H1 (cell line): ENCODE results near the gene ATP2B1. TPM values are rescaled to one million over a fixed set of nuclear protein-coding genes. Genes with fewer than 3 reads are reported as not detected.
A peak's percentile ranks its signal among the peaks of the same experiment; 100 is the strongest.

Experiments used
- CTCF ChIA-PET: fragments of 300-600 bp; sonication (Branson Sonifier 250); formaldehyde crosslinking; loops from one replicate; lab custom pipeline; 2021; ENCODE audit not compliant: partially characterized antibody; lab: Charles Lee
- POLR2A ChIA-PET: fragments of 300-600 bp; sonication (Branson Sonifier 250); formaldehyde crosslinking; loops from one replicate; lab custom pipeline; 2021; ENCODE audit warnings: inconsistent platforms; ENCODE audit not compliant: partially characterized antibody; lab: Charles Lee
- DNase-seq, 2 experiments: peaks; one replicate each; pipeline versions ENCODE4 v3.0.0 to v3.0.0-alpha.2; 2010 to 2022; ENCODE audit warnings: low spot score in 2 of 2, low read depth in 1 of 2, mixed read lengths in 1 of 2
- FAIRE-seq: peaks from 2 replicates; lab custom pipeline; 2011; peaks lifted over from hg19 to GRCh38; lab: Jason Lieb, UNC
- H2AFZ ChIP-seq: 2 replicates; pipeline ENCODE4 v1.8.1; 2012; ENCODE audit warnings: low read length, inconsistent platforms
- H2AK5ac ChIP-seq: 2 replicates; pipeline ENCODE4 v1.6.1; 2013; ENCODE audit warnings: low read depth, low read length
- H2BK120ac ChIP-seq: replicated peaks from 2 replicates; pipeline ENCODE3; 2013; ENCODE audit warnings: low read depth, low read length, inconsistent platforms
- H2BK12ac ChIP-seq: 2 replicates; pipeline ENCODE4 v1.6.1; 2013; ENCODE audit warnings: low read depth, low read length
- H2BK15ac ChIP-seq: 2 replicates; pipeline ENCODE4 v1.6.1; 2013; ENCODE audit warnings: low read length
- H2BK20ac ChIP-seq: 2 replicates; pipeline ENCODE4 v1.6.1; 2013; ENCODE audit warnings: low read length
- H2BK5ac ChIP-seq: 2 replicates; pipeline ENCODE4 v1.6.1; 2013; ENCODE audit warnings: low read depth, low read length
- H3K14ac ChIP-seq: 2 replicates; pipeline ENCODE4 v1.6.1; 2013; ENCODE audit warnings: inconsistent platforms; ENCODE audit not compliant: insufficient read length
- H3K18ac ChIP-seq: 2 replicates; pipeline ENCODE4 v1.6.1; 2013; ENCODE audit warnings: low read length; ENCODE audit errors: extremely low read depth
- H3K23ac ChIP-seq: 2 replicates; pipeline ENCODE4 v1.6.1; 2013; ENCODE audit warnings: inconsistent platforms; ENCODE audit not compliant: insufficient read length
- H3K23me2 ChIP-seq: 2 replicates; pipeline ENCODE4 v1.6.1; 2013; ENCODE audit warnings: low read depth, low read length
- H3K27ac ChIP-seq: 2 replicates; pipeline ENCODE4 v1.6.1; 2011; ENCODE audit warnings: low read depth, low read length, inconsistent platforms
- H3K27me3 ChIP-seq, 4 experiments: replicated peaks in 1 of 4; 1 replicate in 1 of 4; 2 replicates in 3 of 4; pipeline versions ENCODE4 v1.6.1 to v1.8.1; 2011 to 2013; ENCODE audit warnings: low read length in 3 of 4, mild to moderate bottlenecking in 3 of 4, inconsistent platforms in 2 of 4, mixed read lengths in 2 of 4, moderate library complexity in 1 of 4; ENCODE audit not compliant: control insufficient read depth in 3 of 4, insufficient read depth in 3 of 4; ENCODE audit errors: extremely low read depth in 1 of 4
- H3K36me3 ChIP-seq, 4 experiments: 2 replicates each; pipeline versions ENCODE4 v1.6.1 to v1.8.1; 2011 to 2013; ENCODE audit warnings: mild to moderate bottlenecking in 4 of 4, low read length in 3 of 4, moderate library complexity in 2 of 4, control low read depth in 1 of 4, inconsistent platforms in 1 of 4; ENCODE audit not compliant: insufficient read depth in 4 of 4, control insufficient read depth in 2 of 4
- H3K4ac ChIP-seq: replicated peaks from 2 replicates; pipeline ENCODE3; 2013; ENCODE audit warnings: low read length, low read depth, mixed read lengths, inconsistent platforms; ENCODE audit not compliant: insufficient read length
- H3K4me1 ChIP-seq, 4 experiments: replicated peaks in 1 of 4; 1 replicate in 1 of 4; 2 replicates in 3 of 4; pipeline versions ENCODE4 v1.6.1 to v1.8.1; 2011 to 2013; ENCODE audit warnings: low read length in 3 of 4, inconsistent platforms in 2 of 4, mixed read lengths in 1 of 4; ENCODE audit not compliant: insufficient read depth in 4 of 4, control insufficient read depth in 3 of 4
- H3K4me2 ChIP-seq, 2 experiments: 2 replicates each; pipeline versions ENCODE4 v1.6.1 to v1.8.1; 2011 to 2013; ENCODE audit warnings: low read depth in 2 of 2, low read length in 2 of 2, control low read depth in 1 of 2, inconsistent platforms in 1 of 2, mild to moderate bottlenecking in 1 of 2; ENCODE audit not compliant: insufficient read depth in 1 of 2
- H3K4me3 ChIP-seq, 4 experiments: fragments of 200-600, 300-600 bp in 1 of 4; sonication (generic), shearing (Covaris generic), sonication (Bioruptor Twin) in 1 of 4; 2 replicates each; pipeline versions ENCODE4 v1.5.1 to v1.8.1; 2011 to 2016; ENCODE audit warnings: low read length in 4 of 4, low read depth in 3 of 4, control low read depth in 2 of 4, inconsistent platforms in 2 of 4, mild to moderate bottlenecking in 2 of 4, mixed read lengths in 1 of 4, moderate library complexity in 1 of 4; ENCODE audit not compliant: insufficient read depth in 2 of 4; ENCODE audit errors: extremely low read depth in 1 of 4
- H3K56ac ChIP-seq: replicated peaks from 2 replicates; pipeline ENCODE3; 2013; ENCODE audit warnings: low read depth, mild to moderate bottlenecking, mixed read lengths, low read length, inconsistent platforms; ENCODE audit not compliant: insufficient read length
- H3K79me1 ChIP-seq: 2 replicates; pipeline ENCODE4 v1.6.1; 2013; ENCODE audit warnings: low read depth, low read length, control low read depth
- H3K79me2 ChIP-seq, 2 experiments: 2 replicates each; pipeline versions ENCODE4 v1.6.1 to v1.8.1; 2012 to 2013; ENCODE audit warnings: low read length in 2 of 2, mild to moderate bottlenecking in 2 of 2, inconsistent platforms in 1 of 2; ENCODE audit not compliant: insufficient read depth in 2 of 2, control insufficient read depth in 1 of 2
- H3K9ac ChIP-seq, 4 experiments: replicated peaks in 1 of 4; 1 replicate in 1 of 4; 2 replicates in 3 of 4; pipeline versions ENCODE4 v1.6.1 to v1.8.1; 2011 to 2013; ENCODE audit warnings: low read depth in 3 of 4, low read length in 3 of 4, control low read depth in 2 of 4, mild to moderate bottlenecking in 2 of 4, moderate library complexity in 2 of 4, inconsistent platforms in 1 of 4; ENCODE audit errors: extremely low read depth in 1 of 4
- H3K9me3 ChIP-seq, 2 experiments: 2 replicates each; pipeline versions ENCODE4 v1.6.1 to v1.8.1; 2012 to 2013; ENCODE audit warnings: mild to moderate bottlenecking in 2 of 2, moderate library complexity in 2 of 2, control low read depth in 1 of 2, inconsistent platforms in 1 of 2, low read depth in 1 of 2, low read length in 1 of 2, mixed read lengths in 1 of 2; ENCODE audit not compliant: insufficient read depth in 2 of 2
- H4K20me1 ChIP-seq, 2 experiments: replicated peaks in 1 of 2; 2 replicates each; pipeline versions ENCODE3 to v1.8.1; 2011 to 2013; ENCODE audit warnings: inconsistent platforms in 2 of 2, low read length in 2 of 2, mild to moderate bottlenecking in 1 of 2; ENCODE audit not compliant: insufficient read depth in 2 of 2, control insufficient read depth in 1 of 2
- H4K5ac ChIP-seq: 2 replicates; pipeline ENCODE4 v1.6.1; 2013; ENCODE audit warnings: low read length, low read depth, mixed read lengths, inconsistent platforms; ENCODE audit not compliant: insufficient read length
- H4K8ac ChIP-seq: 2 replicates; pipeline ENCODE4 v1.8.0; 2013; ENCODE audit warnings: mild to moderate bottlenecking, moderate library complexity, low read length, inconsistent platforms; ENCODE audit not compliant: insufficient read depth; ENCODE audit errors: extremely low read depth
- H4K91ac ChIP-seq: replicated peaks from 2 replicates; pipeline ENCODE3; 2013; ENCODE audit warnings: low read length, mixed read lengths, inconsistent platforms; ENCODE audit not compliant: insufficient read length
- KDM4A ChIP-seq: IDR thresholded peaks from one replicate; pipeline ENCODE4 v1.7.1; 2012; ENCODE audit warnings: low read depth, mild to moderate bottlenecking, moderate library complexity, low read length, inconsistent platforms; ENCODE audit not compliant: severe bottlenecking
- PHF8 ChIP-seq: fragments of 200-600 bp; sonication (generic); conservative IDR thresholded peaks from 2 replicates; pipeline ENCODE4 v1.7.1; 2012; ENCODE audit warnings: low read depth, mild to moderate bottlenecking, inconsistent platforms, low read length, moderate library complexity
- POLR2A ChIP-seq, 2 experiments: IDR thresholded peaks; 1 replicate in 1 of 2; 2 replicates in 1 of 2; pipeline ENCODE4 v1.6.1; 2011; ENCODE audit warnings: low read depth in 2 of 2, low read length in 2 of 2, mild to moderate bottlenecking in 2 of 2; ENCODE audit errors: control extremely low read depth in 1 of 2
- SIRT6 ChIP-seq: IDR thresholded peaks from one replicate; pipeline ENCODE4 v1.7.1; 2012; ENCODE audit warnings: low read length, inconsistent platforms
- SIX5 ChIP-seq: IDR thresholded peaks from 2 replicates; pipeline ENCODE4 v1.6.1; 2011; ENCODE audit warnings: mild to moderate bottlenecking, low read depth, low read length
- SP4 ChIP-seq: IDR thresholded peaks from 2 replicates; pipeline ENCODE4 v1.6.1; 2012; ENCODE audit warnings: low read length, inconsistent platforms
- SRF ChIP-seq: IDR thresholded peaks from 2 replicates; pipeline ENCODE4 v1.6.1; 2011; ENCODE audit warnings: mild to moderate bottlenecking, low read depth, low read length, moderate library complexity
- TAF1 ChIP-seq: IDR thresholded peaks from 2 replicates; pipeline ENCODE4 v1.6.1; 2011; ENCODE audit warnings: mild to moderate bottlenecking, low read depth, low read length
- TAF7 ChIP-seq: optimal IDR thresholded peaks from 2 replicates; pipeline ENCODE3; 2011; ENCODE audit warnings: low read depth, mild to moderate bottlenecking, inconsistent platforms, low read length, moderate library complexity, borderline replicate concordance
- TBP ChIP-seq: IDR thresholded peaks from 2 replicates; pipeline ENCODE4 v1.6.1; 2011; ENCODE audit warnings: low read depth, low read length, improper control_type of control experiment
- WGBS, 2 experiments: shearing (Covaris generic) in 1 of 2; methylation state at CpG; one replicate each; pipeline versions ENCODE4 v1.1.6 to v1.1.7; 2013 to 2015; ENCODE audit warnings: low lambda C conversion rate in 2 of 2, mixed read lengths in 2 of 2, inconsistent platforms in 1 of 2, low coverage in 1 of 2, missing lambda C conversion rate in 1 of 2; ENCODE audit not compliant: insufficient replicate concordance in 2 of 2, insufficient coverage in 1 of 2, insufficient read length in 1 of 2; ENCODE audit errors: extremely low coverage in 1 of 2, missing lambda C conversion rate in 1 of 2; 5-methylcytosine and 5-hydroxymethylcytosine counted together
- polyA plus RNA-seq, 7 experiments: library from polyadenylated mRNA; depleted of rRNA in 3 of 7; stranded (reverse) in 5 of 7; unstranded in 2 of 7; fragments of >200 nt in 5 of 7; fragments of 200-250 nt in 2 of 7; gene quantifications; 1 replicate in 5 of 7; 2 replicates in 1 of 7; 4 replicates in 1 of 7; pipeline versions ENCODE4 v1.2.1 to v1.2.3, GENCODE V29; 2011 to 2013; ENCODE audit warnings: missing spikeins in 2 of 7, mixed read lengths in 2 of 7
- total RNA-seq: library from RNA; stranded (reverse); fragmentation: NEBNext Ultra II Directional; extraction: Animal tissue kit (Norgen Biotek cat#: 25700); gene quantifications from 2 replicates; pipeline ENCODE4 v1.2.1, GENCODE V29; 2021
- TF ChIP-seq, protein P1 (sequence below): IDR thresholded peaks from 2 replicates; pipeline ENCODE4 v1.6.1; 2012; ENCODE audit warnings: inconsistent platforms

ATP2B1 gene
- total and polyA plus RNA-seq, 2 of the 8 experiments (the other 6 are each of a cell fraction or from before 2014, with no cell fraction given), result 4.3 to 32.0 TPM

DNA sequence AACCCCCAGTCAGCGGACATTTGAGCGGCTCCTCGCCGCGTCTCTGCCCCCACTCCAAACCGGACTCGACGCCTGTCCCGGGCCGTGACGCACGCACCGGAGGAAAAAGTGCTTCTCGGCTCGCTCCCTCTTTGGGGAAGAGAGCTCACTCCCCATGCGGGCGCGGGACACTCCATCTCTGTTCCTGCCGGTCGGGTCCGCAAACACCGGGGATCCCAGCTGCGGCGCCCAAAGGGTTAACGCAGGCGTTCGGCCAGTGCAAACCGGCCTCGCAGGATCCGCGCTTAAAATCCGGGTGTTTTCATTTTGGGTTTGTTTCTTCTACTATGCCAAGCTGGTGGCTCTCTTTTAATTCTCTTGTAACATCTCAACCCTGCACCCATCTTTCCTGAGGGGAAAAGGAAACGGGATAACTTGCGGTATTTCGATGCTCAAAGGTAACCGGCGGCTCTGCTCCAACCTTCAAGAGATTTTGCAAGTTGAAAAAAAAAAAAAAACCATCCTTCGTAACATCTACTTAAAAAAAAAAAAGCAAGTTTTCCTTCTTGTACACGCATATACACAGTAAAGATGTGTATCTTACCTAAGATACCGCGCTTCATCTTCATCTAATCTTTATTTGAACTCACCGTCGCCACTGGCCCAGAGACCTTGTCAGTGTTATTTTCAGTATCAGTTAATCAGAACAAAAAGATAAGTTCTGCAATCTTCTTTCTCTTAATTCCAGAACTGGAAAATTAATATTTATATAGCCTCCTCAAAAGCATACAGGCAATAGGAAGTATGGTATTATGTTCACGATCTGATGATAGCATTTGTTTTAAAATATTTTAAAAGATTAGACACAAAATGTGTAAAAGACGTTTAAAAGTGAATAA, 1.6 kb upstream of the ATP2B1 start:
- Histone ChIP-seq H3K4me2 (peak overlapping the region; percentile 78 to 79), H3K4ac (no peak overlapping the region), H3K79me1 (no peaks in the 10 kb centered on the region; the same call in 1 of the 2 replicates), H3K27ac (peak overlapping the region; percentile 80), H3K9me3 (peaks cover 3 to 9% of the 10 kb centered on the region in 2 experiments; a peak in 3 of 4 replicates), H4K91ac (no peak overlapping the region), H2BK5ac (peak overlapping the region; percentile 89; the same call in 1 of the 2 replicates), H3K27me3 (peaks cover 0 to 26% (median 13%) of the 10 kb centered on the region in 4 experiments; a peak in 5 of 7 replicates), H2AK5ac (no peak overlapping the region), H3K56ac (no peak overlapping the region), H3K23ac (no peak overlapping the region), H2BK20ac (no peak overlapping the region), H4K5ac (no peak overlapping the region), H3K23me2 (peaks cover 14% of the 10 kb centered on the region; the same call in 1 of the 2 replicates), H2BK12ac (peak overlapping the region; percentile 65; the same call in 1 of the 2 replicates), H2BK15ac (no peak overlapping the region), H3K4me3 (peak overlapping the region; percentile 79 to 88 (median 87)), H2AFZ (peak overlapping the region; percentile 70; the same call in 1 of the 2 replicates), H3K9ac (peak overlapping the region; percentile 81 to 90 (median 86)), H3K18ac (peak overlapping the region; percentile 72; the same call in 1 of the 2 replicates), H3K79me2 (peaks cover 0 to 24% of the 10 kb centered on the region in 2 experiments; a peak in 2 of 4 replicates), H3K36me3 (no peaks in the 10 kb centered on the region; a peak in 1 of 8 replicates), H3K4me1 (no peaks in the 10 kb centered on the region; a peak in 1 of 7 replicates), H4K8ac (peak overlapping the region; percentile 96; the same call in 1 of the 2 replicates), H4K20me1 (peaks cover 11 to 15% of the 10 kb centered on the region in 2 experiments), H3K14ac (no peak overlapping the region), H2BK120ac (no peak overlapping the region)
- peak in 1 of 2 experiments; percentile 83 for DNase-seq
- 4% methylated on average over 45 of the region's 45 CpGs; no CpG with 5 or more reads in 1 of the 2 experiments for WGBS, 2 experiments
- POLR2A ChIA-PET, result interaction anchor here (0.5 to 2.7 kb wide), 5 partner anchors 11 to 357 kb away, joined by 3 to 13 read pairs (median 6); partner anchors contain the start of gene DUSP6
- CTCF ChIA-PET, result interaction anchor here (0.7 to 1.3 kb wide), 2 partner anchors 165 to 359 kb away, joined by 3 to 4 read pairs; no protein-coding TSS in a partner anchor
- no peak for FAIRE-seq
- TF ChIP-seq, protein P1, sequence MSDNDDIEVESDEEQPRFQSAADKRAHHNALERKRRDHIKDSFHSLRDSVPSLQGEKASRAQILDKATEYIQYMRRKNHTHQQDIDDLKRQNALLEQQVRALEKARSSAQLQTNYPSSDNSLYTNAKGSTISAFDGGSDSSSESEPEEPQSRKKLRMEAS, result 0 out of 2 replicates have a peak, but pooled peaks have one; percentile 13
- TF ChIP-seq SP4, result 0 out of 2 replicates have a peak, but pooled peaks have one; percentile 41
- peak in 1 of 2 experiments; percentile 13; a peak in 1 of 3 replicates for TF ChIP-seq POLR2A (IDR thresholded peaks at IDR 0.05; ENCODE audit: control extremely low read depth in 1 of 2, low read depth in 2 of 2, low read length in 2 of 2)
- TF ChIP-seq TBP, result peak; percentile 31
- no peak for TF ChIP-seq SRF
- TF ChIP-seq PHF8, result peak; percentile 26; the same call in 1 of the 2 replicates
- TF ChIP-seq SIRT6, result no peak
- TF ChIP-seq TAF1, result 0 out of 2 replicates have a peak, but pooled peaks have one; percentile 49
- TF ChIP-seq KDM4A, result peak; percentile 95
- peak; percentile 0 for TF ChIP-seq TAF7
- no peak for TF ChIP-seq SIX5
